GM18519 (cell line): ENCODE results near the gene SYN1.

Experiments
- ATAC-seq: cut with Tn5 transposase; IDR thresholded peaks from one replicate; pipeline ENCODE4 v1.9.1; 2021; ENCODE audit warnings: mild to moderate bottlenecking, moderate library complexity; ENCODE audit not compliant: unreplicated experiment, low FRiP score

SYN1 gene

GRCh38 chrX:47540754-47541538 is 78.7 kb downstream of the SYN1 start:
- ATAC-seq = no peak

GRCh38 chrX:47539860-47540259 is 79.8 kb downstream of the SYN1 start:
- no peak for ATAC-seq

- ATAC-seq = no peak
Observed at GRCh38 chrX:47530049-47530448, 89.6 kb downstream of the SYN1 start.

- no peak for ATAC-seq
Observed at GRCh38 chrX:47529548-47529947, 90.1 kb downstream of the SYN1 start.

GRCh38 chrX:47523713-47524166 is 95.9 kb downstream of the SYN1 start:
- no peak for ATAC-seq

GRCh38 chrX:47523297-47523696 is 96.4 kb downstream of the SYN1 start:
- ATAC-seq = no peak
